HL-60 (cell line): ENCODE data around the gene FAM3A.
"Not testable (repeated sequence)": the region's sequence is repeated elsewhere in the genome, so short reads cannot be mapped to it uniquely, and the experiment has no call there.

Source experiments
- CTCF ChIP-seq: IDR thresholded peaks from one replicate; pipeline ENCODE4 v1.5.1; 2011; ENCODE audit warnings: low read length, control low read depth, inconsistent platforms; ENCODE audit not compliant: insufficient read depth
- GABPA ChIP-seq: IDR thresholded peaks from 2 replicates; pipeline ENCODE4 v1.6.1; 2012; ENCODE audit warnings: low read depth
- REST ChIP-seq: IDR thresholded peaks from 2 replicates; pipeline ENCODE4 v1.6.1; 2012; ENCODE audit warnings: low read depth; ENCODE audit not compliant: insufficient replicate concordance
- SPI1 ChIP-seq: IDR thresholded peaks from 2 replicates; pipeline ENCODE4 v1.6.1; 2012; ENCODE audit warnings: low read depth, mild to moderate bottlenecking, borderline replicate concordance

- 0 out of 2 replicates have a peak, but pooled peaks have one; percentile 15 for TF ChIP-seq SPI1
- not testable (repeated sequence) for TF ChIP-seq CTCF, GABPA, REST
Measured at GRCh38 chrX:154552112-154552806, 36.2 kb upstream of the FAM3A start.
